HG02840 (cell line): ENCODE data around the gene RUVBL2.
"Not testable (repeated sequence)": the region's sequence is repeated elsewhere in the genome, so short reads cannot be mapped to it uniquely, and the experiment has no call there.

ENCODE experiments used
- ATAC-seq: cut with Tn5 transposase; IDR thresholded peaks from one replicate; pipeline ENCODE4 v1.9.1; 2021; ENCODE audit warnings: mild to moderate bottlenecking, moderate library complexity, moderate number of reproducible peaks; ENCODE audit not compliant: unreplicated experiment, low FRiP score

The RUVBL2 gene

GRCh38 chr19:49038557-49039276 is 45.0 kb downstream of the RUVBL2 start:
- not testable (repeated sequence) for ATAC-seq

GRCh38 chr19:49039736-49040135 is 46.0 kb downstream of the RUVBL2 start:
- not testable (repeated sequence) for ATAC-seq

- no peak for ATAC-seq
Observed at GRCh38 chr19:49042177-49042576, 48.5 kb downstream of the RUVBL2 start.

GRCh38 chr19:49042666-49043065 is 49.0 kb downstream of the RUVBL2 start:
- ATAC-seq, result not testable (repeated sequence)

- ATAC-seq, result not testable (repeated sequence)
Observed at GRCh38 chr19:49043548-49043947, 49.9 kb downstream of the RUVBL2 start, which contains the start of gene CGB5. TSS of gene CGB5 (plus strand) at chr19:49043848. CDS start at chr19:49044210, 362 bp downstream.

GRCh38 chr19:49049011-49049410 is 55.3 kb downstream of the RUVBL2 start, which contains the start of gene CGB8:
TSS of gene CGB8 (minus strand) at chr19:49049111. CDS start at chr19:49048739, 372 bp downstream.
- not testable (repeated sequence) for ATAC-seq

- not testable (repeated sequence) for ATAC-seq
Observed at GRCh38 chr19:49049834-49050233, 56.1 kb downstream of the RUVBL2 start.

GRCh38 chr19:49050376-49051033 is 56.8 kb downstream of the RUVBL2 start:
- not testable (repeated sequence) for ATAC-seq

- ATAC-seq, result no peak
Observed at GRCh38 chr19:49056101-49056901, 62.6 kb downstream of the RUVBL2 start.

- not testable (repeated sequence) for ATAC-seq
Observed at GRCh38 chr19:49056902-49057596, 63.4 kb downstream of the RUVBL2 start.

- no peak for ATAC-seq
Observed at GRCh38 chr19:49057636-49058234, 64.0 kb downstream of the RUVBL2 start, which contains the start of gene CGB7. TSS of gene CGB7 (minus strand) at chr19:49057749. CDS start at chr19:49055375, 2,374 bp downstream.

- ATAC-seq, result no peak
Observed at GRCh38 chr19:49058562-49058961, 64.9 kb downstream of the RUVBL2 start.

- ATAC-seq, result no peak
Observed at GRCh38 chr19:49059053-49059452, 65.4 kb downstream of the RUVBL2 start.

- ATAC-seq, result no peak
Observed at GRCh38 chr19:49061000-49061399, 67.3 kb downstream of the RUVBL2 start.

GRCh38 chr19:49061445-49061844 is 67.8 kb downstream of the RUVBL2 start:
- ATAC-seq, result no peak

- no peak for ATAC-seq
Observed at GRCh38 chr19:49064029-49064629, 70.4 kb downstream of the RUVBL2 start.

- ATAC-seq, result no peak
Observed at GRCh38 chr19:49064768-49065611, 71.3 kb downstream of the RUVBL2 start, which contains the start of gene NTF4. TSS of gene NTF4 (minus strand) at chr19:49064818. CDS start at chr19:49061997, 2,821 bp downstream.
